ENCODE measurements around the gene KIF19. TPM values are rescaled to one million over a fixed set of nuclear protein-coding genes. Genes with fewer than 3 reads are reported as not detected.

KIF19 gene
- total and polyA plus RNA-seq, 2 of the 8 experiments (the other 6 are each of a cell fraction or from before 2014, with no cell fraction given) = 0.52 to 0.77 TPM

DNA sequence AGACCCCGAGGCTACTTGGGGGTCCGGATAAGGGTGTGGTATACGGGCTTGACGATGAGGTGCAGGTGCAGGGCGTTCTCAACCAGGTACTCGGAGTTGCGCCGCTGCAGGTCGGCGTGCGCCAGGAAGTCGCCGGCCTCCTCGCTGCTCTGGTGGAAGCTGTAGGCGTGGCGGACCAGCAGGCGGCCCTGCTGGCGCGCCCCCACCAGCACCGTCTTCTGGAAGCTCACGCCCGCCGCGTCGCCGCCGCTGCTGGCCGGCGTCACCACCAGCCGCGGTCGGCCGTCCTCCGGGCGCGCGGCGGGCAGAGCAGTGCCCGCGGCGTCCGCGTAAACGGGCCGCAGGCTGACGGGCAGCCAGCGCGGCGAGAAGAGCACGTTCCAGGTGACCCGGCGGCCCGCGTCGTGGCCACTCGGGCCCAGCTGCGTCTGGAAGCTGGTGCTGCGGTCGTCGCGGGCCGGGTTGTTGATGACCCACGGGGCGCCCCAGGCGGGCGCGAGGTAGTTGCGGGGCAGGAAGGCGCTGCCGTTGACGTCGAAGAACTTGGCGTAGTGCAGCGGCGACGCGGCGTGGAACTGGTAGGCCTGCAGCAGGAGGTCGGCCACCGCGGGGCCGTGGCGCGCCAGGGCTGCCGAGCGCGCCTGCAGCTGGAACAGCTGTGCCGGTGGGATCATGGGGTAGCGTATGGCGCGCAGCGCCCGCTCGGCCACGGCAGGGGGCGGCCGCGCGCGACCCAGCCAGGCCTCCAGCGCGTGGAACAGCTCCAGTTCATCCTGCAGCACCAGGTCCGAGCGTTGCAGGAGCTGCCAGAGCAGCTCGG lies 30.8 kb downstream of the KIF19 start:
- Histone ChIP-seq H2BK15ac (ENCODE audit: low read length) (no peak overlapping the region), H4K8ac (ENCODE audit: extremely low read depth, insufficient read depth, low read length) (peak overlapping the region; percentile 9), H3K9me3 (ENCODE audit: insufficient read depth in 2 of 2, low read depth in 1 of 2, low read length in 1 of 2) (no peaks in the 10 kb centered on the region), H3K23ac (ENCODE audit: insufficient read length) (no peak overlapping the region), H3K36me3 (ENCODE audit: control insufficient read depth in 2 of 4, insufficient read depth in 4 of 4, low read length in 3 of 4) (peaks cover 0 to 10% (median 0%) of the 10 kb centered on the region in 4 experiments; a peak in 1 of 8 replicates), H3K23me2 (ENCODE audit: low read depth, low read length) (peaks cover 2% of the 10 kb centered on the region; the same call in 1 of the 2 replicates), H2AFZ (ENCODE audit: low read length) (no peak overlapping the region), H4K91ac (replicated peaks; ENCODE audit: insufficient read length, low read length) (no peak overlapping the region), H2BK120ac (replicated peaks; ENCODE audit: low read depth, low read length) (no peak overlapping the region), H3K56ac (replicated peaks; ENCODE audit: insufficient read length, low read depth, low read length) (no peak overlapping the region), H3K27me3 (replicated peaks in 1 of 4; ENCODE audit: control insufficient read depth in 3 of 4, extremely low read depth in 1 of 4, insufficient read depth in 3 of 4, low read length in 3 of 4) (peaks cover 16 to 33% (median 22%) of the 10 kb centered on the region in 4 experiments), H3K9ac (replicated peaks in 1 of 4; ENCODE audit: extremely low read depth in 1 of 4, low read depth in 3 of 4, low read length in 3 of 4) (no peak overlapping the region), H3K4me3 (ENCODE audit: extremely low read depth in 1 of 4, insufficient read depth in 2 of 4, low read depth in 3 of 4, low read length in 4 of 4) (no peak overlapping the region), H2BK12ac (ENCODE audit: low read depth, low read length) (no peak overlapping the region), H3K4me1 (replicated peaks in 1 of 4; ENCODE audit: control insufficient read depth in 3 of 4, insufficient read depth in 4 of 4, low read length in 3 of 4) (peaks cover 5 to 20% (median 13%) of the 10 kb centered on the region in 4 experiments), H2AK5ac (ENCODE audit: low read depth, low read length) (no peak overlapping the region), H3K4me2 (ENCODE audit: insufficient read depth in 1 of 2, low read depth in 2 of 2, low read length in 2 of 2) (peak overlapping the region in 1 of 2 experiments; percentile 16; a peak in 1 of 4 replicates), H3K79me2 (ENCODE audit: control insufficient read depth in 1 of 2, insufficient read depth in 2 of 2, low read length in 2 of 2) (no peaks in the 10 kb centered on the region), H4K20me1 (replicated peaks in 1 of 2; ENCODE audit: control insufficient read depth in 1 of 2, insufficient read depth in 2 of 2, low read length in 2 of 2) (no peaks in the 10 kb centered on the region), H3K4ac (replicated peaks; ENCODE audit: insufficient read length, low read depth, low read length) (no peak overlapping the region), H3K14ac (ENCODE audit: insufficient read length) (no peak overlapping the region), H2BK20ac (ENCODE audit: low read length) (no peak overlapping the region), H3K27ac (ENCODE audit: low read depth, low read length) (no peak overlapping the region), H3K79me1 (ENCODE audit: low read depth, low read length) (no peaks in the 10 kb centered on the region), H4K5ac (ENCODE audit: insufficient read length, low read depth, low read length) (no peak overlapping the region), H2BK5ac (ENCODE audit: low read depth, low read length) (no peak overlapping the region), H3K18ac (ENCODE audit: extremely low read depth, low read length) (no peak overlapping the region)
- no peak for TF ChIP-seq FOSL1 (IDR thresholded peaks at IDR 0.05; ENCODE audit: insufficient read depth, low read depth, low read length)
- TF ChIP-seq GABPA (IDR thresholded peaks at IDR 0.05; ENCODE audit: borderline replicate concordance, insufficient read depth, low read length) = 0 out of 2 replicates have a peak, but pooled peaks have one; percentile 12
- peak; percentile 10 for TF ChIP-seq EZH2 (IDR thresholded peaks at IDR 0.05; ENCODE audit: low read depth, low read length, severe bottlenecking)
- CTCF ChIA-PET (ENCODE audit: partially characterized antibody) = interaction anchor here (0.9 to 3.3 kb wide), 13 partner anchors 9 to 61 kb away, joined by 3 to 18 read pairs (median 5); partner anchors contain the start of gene GPR142
- FAIRE-seq = no peak
- POLR2A ChIA-PET (ENCODE audit: partially characterized antibody) = interaction anchor here (1.0 to 1.4 kb wide), 2 partner anchors 48 to 53 kb away, joined by 3 read pairs; no protein-coding TSS in a partner anchor
- DNase-seq (ENCODE audit: low read depth in 1 of 2, low spot score in 2 of 2) = no peak
- 86% methylated on average over 79 of the region's 105 CpGs; no CpG with 5 or more reads in 1 of the 2 experiments for WGBS, 2 experiments (ENCODE audit: extremely low coverage in 1 of 2, insufficient coverage in 1 of 2, insufficient read length in 1 of 2, insufficient replicate concordance in 2 of 2, low coverage in 1 of 2, low lambda C conversion rate in 2 of 2, missing lambda C conversion rate in 1 of 2)

All from H1 (cell line).